Activated naive CD4-positive, alpha-beta T cell treated with anti-CD3 and anti-CD28 coated beads, Interleukin-2, amount 50 U/mL, for 72 hours (primary cell): ENCODE measurements around the gene SPOCK1. TPM values are rescaled to one million over a fixed set of nuclear protein-coding genes. Genes with fewer than 3 reads are reported as not detected.
"Not testable (repeated sequence)": the region's sequence is repeated elsewhere in the genome, so short reads cannot be mapped to it uniquely, and the experiment has no call there.

ENCODE experiments used
- ATAC-seq, 2 donors: fragments of 150-1000 bp; cut with Tn5 transposase; 2 replicates each; pipeline ENCODE4 v1.10.0; 2021; ENCODE audit warnings: mild to moderate bottlenecking in 2 of 2, moderate library complexity in 2 of 2
- DNase-seq, 2 donors: peaks; one replicate each; pipeline ENCODE4 v3.0.0; 2021 to 2022; ENCODE audit warnings: low spot score in 2 of 2
- H3K27ac Mint-ChIP-seq, 2 donors: one replicate each; pipeline ENCODE4 v1.8.0; 2022; ENCODE audit warnings: mild to moderate bottlenecking in 2 of 2, mixed read lengths in 2 of 2
- H3K36me3 Mint-ChIP-seq, 2 donors: one replicate each; pipeline ENCODE4 v1.8.0; 2022; ENCODE audit warnings: mixed read lengths in 2 of 2
- H3K9me3 Mint-ChIP-seq, 2 donors: one replicate each; pipeline ENCODE4 v1.8.0; 2022; ENCODE audit warnings: mixed read lengths in 2 of 2
- total RNA-seq, 2 donors: library from RNA; stranded (reverse); gene quantifications; one replicate each; pipeline ENCODE4 v1.2.3, GENCODE V29; 2022

The SPOCK1 gene
- total RNA-seq, 2 donors from 2014 or later: not detected

DNA sequence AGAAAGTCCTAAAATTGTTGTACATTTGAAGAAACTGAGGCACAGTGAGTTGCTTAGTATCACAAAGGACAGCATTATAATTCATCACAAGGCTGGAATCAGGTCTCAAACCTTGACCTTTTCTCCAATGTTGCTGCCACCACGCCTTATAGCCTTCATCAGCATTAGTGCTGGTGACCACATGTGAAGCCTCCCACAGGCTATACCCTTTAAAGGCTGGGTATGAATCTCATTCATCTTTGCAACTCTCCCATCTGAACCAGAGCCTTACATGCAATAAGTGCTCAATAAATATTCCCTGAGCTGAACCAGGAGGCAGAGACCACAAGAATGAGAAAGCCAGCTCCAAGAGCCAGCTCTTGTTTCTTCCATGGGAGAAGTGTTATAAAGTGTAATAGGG, 104.7 kb downstream of the SPOCK1 start:
- Mint-ChIP-seq H3K27ac (no peak overlapping the region), H3K36me3 (no peaks in the 10 kb centered on the region), H3K9me3 (peaks cover 5 to 7% of the 10 kb centered on the region in 2 donors)
- DNase-seq (no peak), ATAC-seq (no peak)

DNA sequence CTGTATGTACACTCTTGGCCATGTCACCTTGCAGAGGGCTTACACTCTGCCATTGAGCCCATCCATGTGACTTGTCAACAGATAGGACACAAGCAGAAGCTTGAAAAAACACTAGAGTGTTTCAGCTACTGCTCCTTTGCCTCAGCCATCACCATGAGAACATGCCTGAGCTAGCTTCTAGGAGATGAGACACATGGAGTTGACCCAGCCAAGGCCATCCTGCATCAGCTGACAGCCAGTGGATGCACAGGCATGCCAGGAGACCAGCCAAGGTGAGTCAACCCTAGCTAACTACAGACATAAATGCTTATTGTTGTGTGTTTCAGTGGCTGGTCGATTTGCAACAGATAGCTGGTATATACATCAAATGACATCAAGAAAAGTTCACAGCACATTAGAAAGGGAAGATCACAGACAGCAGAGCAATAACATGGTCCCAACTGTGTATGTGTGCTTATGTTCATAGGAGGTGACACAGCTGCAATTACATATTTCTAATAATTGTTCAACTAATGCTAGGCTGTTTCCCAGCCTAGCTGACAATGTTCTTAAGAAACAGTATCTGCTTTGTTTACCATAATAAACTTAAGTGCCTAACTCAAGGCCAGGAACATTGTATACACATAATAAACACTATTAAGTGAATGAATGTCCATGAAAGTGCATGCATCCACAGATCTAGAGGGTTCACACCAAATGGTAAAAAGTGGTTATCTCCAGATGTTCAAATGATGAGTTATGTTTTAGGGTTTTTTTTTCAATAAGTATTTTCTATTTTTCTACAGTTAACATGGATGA, 105.7 kb downstream of the SPOCK1 start:
- Mint-ChIP-seq H3K27ac (no peak overlapping the region), H3K36me3 (no peaks in the 10 kb centered on the region), H3K9me3 (peaks cover 5 to 7% of the 10 kb centered on the region in 2 donors)
- no peak for DNase-seq
- ATAC-seq: no peak

DNA sequence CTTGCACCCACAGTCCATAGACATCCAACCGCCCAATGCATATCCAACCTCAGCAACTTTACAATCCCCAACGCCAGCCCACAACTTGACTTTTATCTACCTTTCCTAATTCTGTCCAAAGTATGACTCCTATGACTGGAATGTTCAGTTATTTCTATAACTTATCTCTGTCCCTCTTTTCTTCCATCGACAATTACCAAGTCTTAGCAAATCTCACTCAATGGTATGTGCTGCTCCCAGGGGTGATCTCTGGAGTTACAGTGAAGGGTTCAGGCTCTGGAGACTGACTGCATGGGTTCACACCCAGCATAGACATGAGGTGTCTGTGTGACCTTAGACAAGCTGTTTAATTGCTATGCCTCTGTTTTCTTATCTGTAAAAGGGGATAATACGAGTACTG, 106.9 kb downstream of the SPOCK1 start:
- Mint-ChIP-seq H3K36me3 (no peaks in the 10 kb centered on the region), H3K27ac (no peak overlapping the region), H3K9me3 (peaks cover 5 to 7% of the 10 kb centered on the region in 2 donors)
- DNase-seq: no peak
- ATAC-seq: no peak

DNA sequence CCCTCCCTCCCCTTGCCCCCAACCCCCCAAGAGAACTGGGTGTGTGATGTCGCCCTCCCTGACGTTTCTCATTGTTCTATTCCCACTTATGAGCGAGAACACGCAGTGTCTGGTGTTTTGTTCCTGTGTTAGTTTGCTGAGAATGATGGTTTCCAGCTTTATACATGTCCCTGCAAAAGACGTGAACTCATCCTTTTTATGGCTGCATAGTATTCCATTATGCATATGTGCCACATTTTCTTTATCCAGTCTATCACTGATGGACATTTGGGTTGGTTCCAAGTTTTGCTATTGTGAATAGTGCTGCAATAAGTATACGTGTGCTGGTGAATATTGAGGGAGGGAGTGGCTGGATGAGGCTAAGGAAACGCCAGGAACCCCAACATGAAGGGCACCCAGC, 108.1 kb downstream of the SPOCK1 start:
- not testable (repeated sequence) for H3K9me3 Mint-ChIP-seq, H3K36me3 Mint-ChIP-seq, H3K27ac Mint-ChIP-seq, ATAC-seq, DNase-seq

DNA sequence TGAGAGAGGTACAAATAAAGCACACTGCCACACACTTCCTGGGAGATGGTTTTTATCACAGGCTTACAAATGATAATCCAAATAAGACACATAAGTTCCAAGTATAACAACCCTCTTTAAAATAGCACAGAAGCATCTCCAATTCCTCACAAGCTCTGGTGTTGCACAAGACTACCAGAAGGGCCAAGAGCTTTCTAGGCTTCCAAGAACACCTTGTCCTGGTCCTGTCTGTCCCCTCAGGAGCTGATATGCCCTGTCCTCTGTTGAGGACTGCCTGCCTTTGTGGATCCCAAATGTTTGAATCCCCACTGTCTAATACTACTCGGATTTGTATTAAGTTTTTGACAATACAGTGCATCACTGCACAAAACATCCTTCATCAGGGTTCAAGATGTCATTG, 110.1 kb downstream of the SPOCK1 start:
- Mint-ChIP-seq H3K27ac (no peak overlapping the region), H3K36me3 (no peaks in the 10 kb centered on the region), H3K9me3 (peaks cover 5 to 10% of the 10 kb centered on the region in 2 donors)
- no peak for ATAC-seq
- no peak for DNase-seq

DNA sequence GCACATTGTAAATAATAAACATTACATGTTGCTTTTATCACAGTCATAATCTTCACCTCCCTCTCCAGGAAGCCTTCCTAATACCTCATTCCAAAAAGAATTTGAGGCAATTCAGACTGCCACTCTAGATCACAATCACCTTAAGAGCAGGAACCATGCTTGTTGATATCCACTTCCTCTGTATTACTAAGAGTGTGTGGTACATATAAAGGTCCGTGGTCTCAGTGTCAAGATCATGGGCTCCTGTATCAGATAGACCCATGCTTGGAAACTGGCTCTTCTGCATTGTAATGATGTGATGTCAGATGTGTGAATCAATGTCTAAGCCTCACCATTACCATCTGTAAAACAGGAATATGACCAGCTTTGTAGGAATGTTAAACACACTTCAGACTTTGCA, 114.1 kb downstream of the SPOCK1 start:
- H3K9me3 Mint-ChIP-seq: peaks cover 12 to 20% of the 10 kb centered on the region in 2 donors
- DNase-seq: no peak

DNA sequence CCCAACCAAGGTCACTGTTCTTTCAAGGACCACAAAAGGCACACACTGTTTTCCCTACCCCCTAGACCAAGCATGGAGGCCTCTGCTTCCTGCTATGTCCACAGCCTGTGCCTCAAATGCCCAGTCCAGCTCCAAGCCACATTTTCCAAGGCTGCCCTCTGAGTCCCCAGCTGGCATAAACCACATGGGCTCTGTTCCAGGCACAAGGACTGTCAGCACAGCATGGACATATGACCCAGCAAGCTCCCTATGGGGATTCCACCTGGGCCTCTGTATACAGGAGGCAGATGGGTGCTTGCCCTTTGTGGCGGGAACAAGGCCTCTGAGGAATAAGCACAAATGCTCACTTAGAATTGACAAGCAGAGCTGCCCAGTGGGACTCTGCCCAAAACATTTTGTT, 115.2 kb downstream of the SPOCK1 start:
- Mint-ChIP-seq H3K9me3 (peaks cover 12 to 20% of the 10 kb centered on the region in 2 donors), H3K27ac (no peak overlapping the region), H3K36me3 (peaks cover 10 to 18% of the 10 kb centered on the region in 2 donors)
- ATAC-seq (no peak), DNase-seq (no peak)

More for the DNA sequence above, 114.1 kb downstream of the SPOCK1 start:
- no peak for ATAC-seq
- Mint-ChIP-seq H3K27ac (no peak overlapping the region), H3K36me3 (peaks cover 10 to 18% of the 10 kb centered on the region in 2 donors)

DNA sequence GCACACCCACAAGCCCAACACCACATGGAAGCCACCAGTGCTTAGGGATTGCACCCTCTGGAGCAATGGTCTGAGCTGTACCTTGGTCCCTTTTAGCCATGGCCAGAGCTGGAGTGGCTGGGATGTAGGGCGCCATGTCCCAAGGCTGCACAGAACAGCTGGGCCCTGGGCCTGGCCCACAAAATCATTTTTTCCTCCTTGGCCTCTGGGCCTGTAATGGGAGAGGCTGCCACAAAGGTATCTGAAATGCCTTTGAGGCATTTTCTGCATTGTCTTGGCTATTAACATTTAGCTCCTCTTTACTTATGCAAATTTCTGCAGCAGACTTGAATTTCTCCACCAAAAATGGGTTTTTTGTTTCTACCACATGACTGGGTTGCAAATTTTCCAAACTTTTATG, 117.6 kb downstream of the SPOCK1 start:
- DNase-seq (no peak), ATAC-seq (no peak)
- Mint-ChIP-seq H3K36me3 (peaks cover 10 to 18% of the 10 kb centered on the region in 2 donors), H3K9me3 (peaks cover 12 to 20% of the 10 kb centered on the region in 2 donors), H3K27ac (no peak overlapping the region)

DNA sequence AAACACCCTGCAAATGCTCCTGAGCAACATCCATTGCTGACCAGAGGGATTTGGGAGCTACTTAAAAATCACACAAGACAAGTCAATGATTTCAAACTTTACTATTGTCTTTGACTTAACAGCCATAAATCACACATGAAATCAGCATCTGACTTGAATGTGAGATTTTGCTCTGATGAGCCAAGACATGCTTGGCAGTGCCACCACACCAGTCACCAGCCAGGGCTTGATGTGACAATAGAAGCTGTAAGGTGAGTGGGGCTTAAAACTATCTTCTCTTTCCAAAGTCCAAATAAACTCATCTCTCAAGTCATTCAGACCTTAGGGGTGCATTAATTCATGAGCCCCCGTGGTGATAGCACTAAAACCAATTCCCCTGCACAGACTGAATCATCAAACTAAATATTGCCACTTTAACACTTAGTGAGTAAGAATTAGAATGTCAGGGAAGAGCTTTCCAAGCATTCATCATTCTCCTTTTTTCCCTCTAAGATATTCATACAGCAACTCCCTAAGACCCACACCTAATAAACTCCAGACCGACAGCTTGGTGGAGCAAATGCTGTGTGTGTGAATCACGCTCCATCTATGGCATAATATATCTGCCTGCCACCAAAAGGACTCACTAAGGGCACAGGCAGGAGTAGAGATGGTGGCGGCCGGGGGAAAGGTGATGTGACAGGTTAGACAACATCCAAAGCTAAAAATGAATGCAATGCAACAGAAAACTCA, 119.4 kb downstream of the SPOCK1 start:
- H3K36me3 Mint-ChIP-seq: peaks cover 10 to 18% of the 10 kb centered on the region in 2 donors
- peaks cover 11 to 20% of the 10 kb centered on the region in 2 donors for H3K9me3 Mint-ChIP-seq
- no peak overlapping the region for H3K27ac Mint-ChIP-seq
- no peak for DNase-seq
- ATAC-seq: no peak

DNA sequence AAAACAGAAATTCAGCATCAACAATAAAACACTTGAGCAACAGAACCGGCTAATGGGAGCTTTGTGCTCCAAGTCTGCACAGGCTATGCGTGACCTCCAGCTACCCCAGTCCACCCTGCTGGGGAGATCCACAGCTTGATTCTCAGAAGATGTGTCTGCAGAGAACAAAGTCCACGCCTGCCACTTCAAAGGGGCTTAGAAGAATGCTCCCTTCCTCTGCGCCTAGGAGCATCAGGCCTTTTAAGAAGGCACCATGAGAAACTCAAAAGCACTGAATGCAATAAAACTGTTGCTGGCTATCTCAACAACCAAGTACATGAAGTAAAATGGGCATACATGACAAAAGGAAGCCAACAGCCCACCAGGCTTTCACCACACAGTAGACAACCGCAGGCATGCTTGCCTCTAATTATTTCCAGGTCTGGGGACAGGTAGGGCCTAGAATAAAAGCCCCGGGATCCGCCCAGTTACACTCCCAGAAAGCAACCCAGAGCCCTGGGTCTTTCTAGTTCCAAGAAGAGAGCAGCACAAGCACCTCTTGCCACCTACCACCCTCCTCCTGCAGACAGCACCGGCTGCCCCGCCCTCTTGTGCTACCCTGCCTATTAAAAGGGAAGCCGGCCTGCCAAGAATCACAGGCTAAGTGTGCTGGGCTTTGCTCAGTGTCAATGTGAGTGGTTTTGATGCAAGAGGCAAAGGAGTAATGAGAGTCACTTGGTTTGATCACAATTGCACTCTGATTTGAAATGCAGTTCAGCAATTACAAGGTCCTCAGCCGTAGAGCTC, 123.2 kb downstream of the SPOCK1 start:
- DNase-seq (no peak), ATAC-seq (no peak)
- Mint-ChIP-seq H3K36me3 (peaks cover 0 to 2% of the 10 kb centered on the region in 2 donors), H3K27ac (no peak overlapping the region), H3K9me3 (peaks cover 0 to 7% of the 10 kb centered on the region in 2 donors)

DNA sequence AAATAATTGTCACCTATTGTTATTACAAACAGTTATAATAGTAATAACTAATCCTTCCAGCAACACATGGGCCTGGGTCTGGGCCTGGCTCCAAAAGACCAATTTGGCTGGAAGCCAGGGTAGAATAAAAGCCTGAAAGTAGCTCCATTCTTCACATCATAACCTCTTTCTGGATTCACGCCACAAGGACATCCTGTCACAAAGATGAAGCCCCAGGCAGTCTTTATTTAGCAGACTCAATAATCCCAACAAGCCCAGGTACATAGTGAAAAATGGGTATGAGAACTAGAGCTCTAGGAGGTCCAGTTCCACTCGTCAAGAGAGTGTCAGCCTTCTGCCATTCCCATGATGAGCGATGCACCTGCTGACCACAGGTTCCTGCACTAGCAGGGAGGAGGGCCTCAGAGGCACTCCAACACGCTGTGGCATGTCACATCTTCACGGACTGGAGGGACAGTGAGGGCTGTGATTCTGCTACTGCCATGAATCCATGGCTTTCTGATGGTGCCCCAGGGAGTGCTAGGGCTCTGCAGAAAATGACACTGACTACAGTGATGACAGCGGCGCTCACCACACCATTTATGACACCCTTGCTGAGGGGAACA, 124.9 kb downstream of the SPOCK1 start:
- Mint-ChIP-seq H3K27ac (no peak overlapping the region), H3K36me3 (no peaks in the 10 kb centered on the region), H3K9me3 (no peaks in the 10 kb centered on the region)
- ATAC-seq: no peak
- no peak for DNase-seq

DNA sequence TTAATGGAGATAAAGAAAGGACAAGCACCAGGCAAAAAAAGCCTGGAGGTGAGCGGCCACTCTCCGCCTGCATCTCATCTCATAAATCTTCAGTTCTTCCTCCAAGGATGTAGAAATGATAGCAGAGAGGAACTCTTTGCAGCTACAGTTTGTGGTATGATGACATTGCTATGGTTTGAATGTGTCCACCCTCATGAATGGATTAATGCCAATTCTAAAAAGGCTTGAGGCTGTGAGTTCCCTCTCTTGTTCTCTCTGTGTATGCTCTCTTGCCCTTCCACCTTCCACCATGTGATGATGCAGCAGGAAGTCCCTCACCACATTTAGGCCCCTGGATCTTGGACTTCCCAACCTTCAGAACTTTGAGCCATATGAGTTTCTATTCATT, 126.4 kb downstream of the SPOCK1 start:
- DNase-seq (no peak), ATAC-seq (no peak)
- no peak overlapping the region for H3K27ac Mint-ChIP-seq
- H3K36me3 Mint-ChIP-seq: no peaks in the 10 kb centered on the region
- H3K9me3 Mint-ChIP-seq: no peaks in the 10 kb centered on the region

DNA sequence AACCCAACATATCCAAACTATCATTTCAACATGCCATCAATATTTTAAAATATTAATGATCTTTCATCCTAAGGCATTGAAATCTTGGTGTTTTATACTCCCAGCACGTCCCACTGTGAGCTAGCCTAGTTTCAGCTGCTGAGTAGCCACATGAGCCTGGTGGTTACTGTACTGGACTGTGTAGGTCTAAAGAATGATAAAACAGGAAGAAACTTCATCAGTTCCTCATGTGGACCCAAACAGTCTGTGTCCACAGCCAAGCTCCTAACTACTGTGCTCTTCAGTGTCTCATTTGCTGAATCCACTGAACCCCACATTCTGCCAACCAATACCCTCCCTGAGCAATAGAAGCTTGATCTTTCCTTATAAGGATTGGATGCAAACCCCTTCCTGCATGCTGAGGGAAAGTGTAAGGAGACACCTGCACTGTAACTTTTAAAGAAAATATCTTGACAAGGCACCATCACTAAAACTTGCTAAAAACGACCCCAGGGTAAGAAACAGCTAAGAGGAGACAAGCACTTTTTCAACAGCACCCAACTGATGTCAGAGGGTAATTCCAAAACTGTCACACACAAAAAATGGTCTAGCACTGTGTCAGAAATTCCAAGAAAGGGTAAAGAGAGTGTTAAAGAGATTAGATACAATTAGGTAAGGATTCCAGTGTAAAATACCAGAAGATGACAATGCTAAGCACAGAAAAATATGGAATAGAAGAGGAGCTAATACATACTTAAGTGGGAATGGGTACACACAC, 126.9 kb downstream of the SPOCK1 start:
- H3K36me3 Mint-ChIP-seq: no peaks in the 10 kb centered on the region
- no peak overlapping the region for H3K27ac Mint-ChIP-seq
- ATAC-seq: no peak
- DNase-seq: no peak
- H3K9me3 Mint-ChIP-seq: no peaks in the 10 kb centered on the region

DNA sequence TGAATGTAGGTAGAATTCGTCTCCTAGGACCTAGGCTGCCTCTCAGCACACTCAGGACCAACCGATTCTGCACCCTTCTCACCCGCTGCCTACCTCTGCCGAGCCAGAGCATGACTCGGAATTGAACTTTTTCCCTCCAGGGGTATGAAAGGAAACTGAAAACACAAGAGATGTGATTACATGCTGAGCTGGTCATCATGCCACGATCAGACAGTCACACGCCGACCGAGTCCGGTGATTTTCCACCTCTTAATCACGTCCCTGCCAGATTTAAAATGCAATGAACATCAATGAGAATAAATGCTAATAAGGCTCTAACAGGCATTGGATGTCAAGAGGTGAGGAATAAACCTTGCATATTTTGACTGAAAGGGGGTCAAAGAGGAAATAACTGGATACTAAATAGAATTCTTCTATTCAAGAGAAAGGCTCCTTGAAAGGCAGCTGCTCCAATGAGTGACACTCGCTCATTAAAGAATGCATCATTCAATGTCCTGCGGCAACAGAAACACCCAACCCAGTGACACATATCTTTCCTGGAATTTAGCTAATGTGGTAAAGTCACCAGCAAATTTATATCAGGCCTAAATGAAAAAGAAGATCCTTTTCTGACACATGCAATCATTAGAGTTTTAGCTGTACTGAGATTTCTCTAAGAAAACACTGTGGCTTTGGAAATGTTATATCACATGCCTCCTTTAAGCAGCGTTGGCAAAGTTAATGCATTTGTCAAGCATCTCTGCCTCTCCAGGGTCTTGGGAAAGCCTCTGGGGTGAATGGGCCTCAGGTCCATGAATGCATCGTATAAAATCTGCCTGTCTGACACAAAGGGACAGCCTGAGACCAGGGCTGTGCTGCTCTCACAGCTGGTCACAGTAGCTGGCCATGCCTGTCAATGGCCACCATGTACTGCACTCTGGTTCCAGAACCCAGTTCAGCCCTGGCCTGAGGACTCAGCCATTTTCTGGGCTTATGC, 128.7 kb downstream of the SPOCK1 start:
- ATAC-seq (no peak), DNase-seq (no peak)

DNA sequence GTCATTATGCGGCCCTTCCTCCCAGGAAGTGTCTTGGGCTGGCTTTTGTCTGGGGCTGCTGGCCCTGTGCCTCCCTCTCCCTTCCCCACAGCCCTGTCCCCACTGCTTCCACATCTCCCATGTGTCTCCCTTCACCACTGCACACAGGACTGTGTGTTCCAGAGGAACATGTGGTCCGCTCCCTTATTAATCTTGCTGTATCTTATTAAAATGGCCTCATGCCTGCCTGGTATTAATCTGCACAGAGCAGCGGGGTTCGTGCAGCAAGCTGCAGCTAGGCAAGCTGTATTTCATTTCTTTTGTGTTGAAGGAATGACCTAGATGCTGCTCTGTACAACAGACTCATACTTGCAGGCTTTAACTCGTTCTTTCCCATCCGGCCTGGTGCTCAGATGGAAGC, 130.5 kb downstream of the SPOCK1 start:
- Mint-ChIP-seq H3K9me3 (no peaks in the 10 kb centered on the region), H3K27ac (no peak overlapping the region), H3K36me3 (no peaks in the 10 kb centered on the region)
- no peak for DNase-seq
- ATAC-seq: no peak

More for the DNA sequence above, 128.7 kb downstream of the SPOCK1 start:
- H3K36me3 Mint-ChIP-seq: no peaks in the 10 kb centered on the region
- H3K9me3 Mint-ChIP-seq: no peaks in the 10 kb centered on the region
- H3K27ac Mint-ChIP-seq: no peak overlapping the region
